GM23338 (cell line): Measurements from ENCODE around the gene CECR2. TPM values are rescaled to one million over a fixed set of nuclear protein-coding genes. Genes with fewer than 3 reads are reported as not detected.

Experiments
- ATAC-seq: fragments of 200-7000 bp; cut with Tn5 transposase; 3 replicates; pipeline ENCODE4 v1.9.1; 2020
- DNase-seq: peaks from one replicate; pipeline ENCODE4 v3.0.0-alpha.2; 2015; ENCODE audit warnings: low spot score
- H2AFZ ChIP-seq: fragments of 200-600 bp; sonication (generic); 2 replicates; pipeline ENCODE4 v1.8.0; 2016; ENCODE audit warnings: antibody characterized with exemption, mild to moderate bottlenecking, moderate library complexity
- H3F3A ChIP-seq: fragments of 200-600 bp; sonication (generic); replicated peaks from 2 replicates; pipeline ENCODE4 v1.8.0; 2017; ENCODE audit warnings: antibody characterized with exemption, mixed run types, low read depth
- H3K27ac ChIP-seq: fragments of 200-600 bp; sonication (generic); 2 replicates; pipeline ENCODE4 v1.6.1; 2016; ENCODE audit warnings: low read depth
- H3K27me3 ChIP-seq: fragments of 200-600 bp; sonication (generic); 2 replicates; pipeline ENCODE4 v1.8.0; 2016; ENCODE audit warnings: mild to moderate bottlenecking, mixed run types, moderate library complexity; ENCODE audit not compliant: insufficient read depth
- H3K36me3 ChIP-seq: fragments of 200-600 bp; sonication (generic); 2 replicates; pipeline ENCODE4 v1.8.0; 2016; ENCODE audit warnings: mild to moderate bottlenecking; ENCODE audit not compliant: insufficient read depth
- H3K4me1 ChIP-seq: fragments of 200-600 bp; sonication (generic); 2 replicates; pipeline ENCODE4 v1.8.0; 2016; ENCODE audit warnings: mild to moderate bottlenecking, moderate library complexity; ENCODE audit not compliant: insufficient read depth
- H3K4me2 ChIP-seq: fragments of 200-600 bp; sonication (generic); 2 replicates; pipeline ENCODE4 v1.7.1; 2017; ENCODE audit warnings: mixed run types
- H3K4me3 ChIP-seq: fragments of 200-600 bp; sonication (generic); 2 replicates; pipeline ENCODE4 v1.6.1; 2016; ENCODE audit warnings: mixed run types
- H3K79me2 ChIP-seq: fragments of 200-600 bp; sonication (generic); replicated peaks from 2 replicates; pipeline ENCODE4 v1.8.0; 2017; ENCODE audit warnings: mild to moderate bottlenecking; ENCODE audit not compliant: insufficient read depth
- H3K9me2 ChIP-seq: fragments of 200-600 bp; sonication (generic); 2 replicates; pipeline ENCODE4 v1.8.0; 2017; ENCODE audit not compliant: insufficient read depth
- H4K20me1 ChIP-seq: fragments of 200-600 bp; sonication (generic); replicated peaks from 2 replicates; pipeline ENCODE4 v1.8.0; 2017; ENCODE audit warnings: mild to moderate bottlenecking; ENCODE audit not compliant: insufficient read depth
- H3K27ac Mint-ChIP-seq: 2 replicates; pipeline ENCODE4 v1.8.0; 2020; ENCODE audit warnings: inconsistent platforms, mild to moderate bottlenecking, moderate library complexity, mixed read lengths
- H3K27me3 Mint-ChIP-seq: 3 replicates; pipeline ENCODE4 v1.8.0; 2022; ENCODE audit warnings: low read depth, mild to moderate bottlenecking, moderate library complexity, mixed read lengths, inconsistent platforms; ENCODE audit not compliant: insufficient read depth, poor library complexity
- H3K36me3 Mint-ChIP-seq: 3 replicates; pipeline ENCODE4 v1.8.0; 2021; ENCODE audit warnings: low read depth, mild to moderate bottlenecking, inconsistent platforms, moderate library complexity, mixed read lengths
- H3K4me1 Mint-ChIP-seq: 3 replicates; pipeline ENCODE4 v1.8.0; 2020; ENCODE audit warnings: mild to moderate bottlenecking, inconsistent platforms, mixed read lengths
- H3K4me3 Mint-ChIP-seq: 3 replicates; pipeline ENCODE4 v1.8.0; 2021; ENCODE audit warnings: moderate library complexity, mild to moderate bottlenecking, inconsistent platforms, mixed read lengths
- H3K9me3 Mint-ChIP-seq: 3 replicates; pipeline ENCODE4 v1.8.0; 2020; ENCODE audit warnings: moderate library complexity, mild to moderate bottlenecking, inconsistent platforms, mixed read lengths
- CREB1 ChIP-seq: fragments of 250-450 bp; sonication (Bioruptor Pico); IDR thresholded peaks from 2 replicates; pipeline ENCODE4 v1.5.0; 2020; ENCODE audit warnings: low read depth, mild to moderate bottlenecking, moderate library complexity
- ETS1 ChIP-seq: IDR thresholded peaks from 2 replicates; pipeline ENCODE4 v1.6.1; 2016; ENCODE audit warnings: antibody characterized with exemption
- EZH2 ChIP-seq: fragments of 200-600 bp; sonication (generic); IDR thresholded peaks from one replicate; pipeline ENCODE4 v1.8.0; 2017; ENCODE audit warnings: antibody characterized with exemption, mild to moderate bottlenecking, low read depth; ENCODE audit not compliant: unreplicated experiment
- JUNB ChIP-seq: IDR thresholded peaks from one replicate; pipeline ENCODE4 v1.6.1; 2016; ENCODE audit warnings: antibody characterized with exemption; ENCODE audit not compliant: unreplicated experiment
- REST ChIP-seq: IDR thresholded peaks from one replicate; pipeline ENCODE4 v1.6.1; 2018; ENCODE audit warnings: antibody characterized with exemption; ENCODE audit not compliant: unreplicated experiment
- STAT1 ChIP-seq: IDR thresholded peaks from one replicate; pipeline ENCODE4 v1.6.1; 2016; ENCODE audit warnings: antibody characterized with exemption; ENCODE audit not compliant: unreplicated experiment
- ZNF114 ChIP-seq: fragments of 250-450 bp; sonication (Bioruptor Pico); IDR thresholded peaks from 2 replicates; pipeline ENCODE4 v1.5.0; 2020; ENCODE audit warnings: mild to moderate bottlenecking, moderate library complexity
- ZNF462 ChIP-seq: fragments of 250-450 bp; sonication (Bioruptor Pico); IDR thresholded peaks from 2 replicates; pipeline ENCODE4 v1.5.0; 2020; ENCODE audit warnings: mild to moderate bottlenecking, moderate library complexity
- polyA plus RNA-seq: library from polyadenylated mRNA; unstranded; fragments of >200 nt; fragmentation: Nextera tagmentation; extraction: Ambion mirVana; gene quantifications from 2 replicates; pipeline ENCODE4 v1.2.1, GENCODE V29; 2016
- total RNA-seq: library from RNA; depleted of rRNA; stranded (reverse); fragments of >200 nt; shearing (Covaris generic); gene quantifications from 2 replicates; pipeline ENCODE4 v1.2.3, GENCODE V29; 2014

CECR2 gene
- total and polyA plus RNA-seq, 2 experiments from 2014 or later, result 18.4 to 110 TPM

GRCh38 chr22:17375914-17376614, 6.8 kb downstream of the CECR2 start:
- Histone ChIP-seq H3K27ac (peak overlapping the region; percentile 57; the same call in 1 of the 2 replicates), H3K27me3 (no peaks in the 10 kb centered on the region), H3K4me1 (peaks cover 83% of the 10 kb centered on the region), H4K20me1 (peaks cover 71% of the 10 kb centered on the region), H3F3A (peaks cover 31% of the 10 kb centered on the region), H2AFZ (no peak overlapping the region), H3K4me2 (peak overlapping the region; percentile 39), H3K36me3 (no peaks in the 10 kb centered on the region), H3K9me2 (no peaks in the 10 kb centered on the region), H3K4me3 (0 out of 2 replicates have a peak overlapping the region, but pooled peaks have one; percentile 1), H3K79me2 (peaks cover 99% of the 10 kb centered on the region)
- Mint-ChIP-seq H3K4me1 (peaks cover 64% of the 10 kb centered on the region), H3K9me3 (no peaks in the 10 kb centered on the region), H3K36me3 (peaks cover 3% of the 10 kb centered on the region; the same call in 1 of the 3 replicates), H3K27me3 (no peaks in the 10 kb centered on the region), H3K4me3 (no peak overlapping the region; the same call in 2 of the 3 replicates), H3K27ac (peak overlapping the region; percentile 37)
- TF ChIP-seq ZNF114 (CRISPR knock-in tag) (no peak), ZNF462 (CRISPR knock-in tag) (no peak), JUNB (no peak), REST (no peak), STAT1 (no peak), ETS1 (no peak), EZH2 (no peak), CREB1 (no peak)
- ATAC-seq (no peak), DNase-seq (no peak)
